ENCODE measurements around the gene CCS. TPM values are rescaled to one million over a fixed set of nuclear protein-coding genes. Genes with fewer than 3 reads are reported as not detected.

Gene CCS
- total RNA-seq, 1 experiment from 2014 or later, result 34.2 TPM

DNA sequence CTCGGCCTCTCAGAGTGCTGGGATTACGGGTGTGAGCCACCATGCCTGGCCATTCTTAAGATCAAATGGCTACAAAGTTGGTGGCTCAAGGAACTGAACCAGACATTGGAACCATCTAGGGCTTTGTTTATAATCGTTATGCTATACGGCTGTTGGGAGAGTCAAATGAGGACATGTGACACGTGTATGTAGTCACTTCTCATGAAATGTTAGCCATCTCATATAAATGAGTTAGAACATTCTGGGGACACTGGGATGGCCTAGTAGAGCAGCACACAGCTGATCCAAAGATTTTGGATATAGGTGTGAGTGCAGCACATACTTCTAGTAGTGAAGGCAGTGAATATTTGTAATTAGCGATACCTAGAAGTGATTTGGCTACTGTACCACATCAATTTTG is 38.9 kb downstream of the CCS start:
- no peak overlapping the region for H3K27ac Mint-ChIP-seq (ENCODE audit: unreplicated experiment)
- peaks cover 43% of the 10 kb centered on the region for H3K36me3 Mint-ChIP-seq (ENCODE audit: insufficient read depth, unreplicated experiment)

DNA sequence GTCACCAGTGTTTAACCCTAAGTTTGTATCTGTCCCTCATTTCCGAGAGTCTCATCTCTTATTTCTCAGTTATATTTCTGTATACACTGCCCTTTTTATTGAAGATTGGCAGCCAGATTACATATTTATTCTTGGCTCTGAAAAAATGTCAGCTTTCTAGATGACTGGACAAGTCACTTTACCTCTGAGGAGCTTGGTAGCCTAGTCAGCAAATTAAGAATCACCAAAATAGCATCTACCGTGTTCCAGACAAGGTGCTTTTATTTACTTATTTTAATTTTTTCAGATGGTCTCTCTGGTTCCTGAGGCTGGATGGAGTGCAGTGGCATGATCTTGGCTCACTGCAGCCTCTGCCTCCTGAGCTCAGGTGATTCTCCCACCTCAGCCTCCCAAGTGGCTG is 40.0 kb downstream of the CCS start:
- no peak overlapping the region for H3K27ac Mint-ChIP-seq (ENCODE audit: unreplicated experiment)
- TF ChIP-seq, protein P1, sequence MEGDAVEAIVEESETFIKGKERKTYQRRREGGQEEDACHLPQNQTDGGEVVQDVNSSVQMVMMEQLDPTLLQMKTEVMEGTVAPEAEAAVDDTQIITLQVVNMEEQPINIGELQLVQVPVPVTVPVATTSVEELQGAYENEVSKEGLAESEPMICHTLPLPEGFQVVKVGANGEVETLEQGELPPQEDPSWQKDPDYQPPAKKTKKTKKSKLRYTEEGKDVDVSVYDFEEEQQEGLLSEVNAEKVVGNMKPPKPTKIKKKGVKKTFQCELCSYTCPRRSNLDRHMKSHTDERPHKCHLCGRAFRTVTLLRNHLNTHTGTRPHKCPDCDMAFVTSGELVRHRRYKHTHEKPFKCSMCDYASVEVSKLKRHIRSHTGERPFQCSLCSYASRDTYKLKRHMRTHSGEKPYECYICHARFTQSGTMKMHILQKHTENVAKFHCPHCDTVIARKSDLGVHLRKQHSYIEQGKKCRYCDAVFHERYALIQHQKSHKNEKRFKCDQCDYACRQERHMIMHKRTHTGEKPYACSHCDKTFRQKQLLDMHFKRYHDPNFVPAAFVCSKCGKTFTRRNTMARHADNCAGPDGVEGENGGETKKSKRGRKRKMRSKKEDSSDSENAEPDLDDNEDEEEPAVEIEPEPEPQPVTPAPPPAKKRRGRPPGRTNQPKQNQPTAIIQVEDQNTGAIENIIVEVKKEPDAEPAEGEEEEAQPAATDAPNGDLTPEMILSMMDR (IDR thresholded peaks at IDR 0.05; ENCODE audit: unreplicated experiment), result no peak
- no TSS peak for BruUV-seq (replicated peaks)
- no peak overlapping the region for H3K4me3 Mint-ChIP-seq (ENCODE audit: low read depth, unreplicated experiment)
- intact Hi-C loops (cut with micrococcal nuclease; ENCODE audit: unreplicated experiment), result no loop called here
- H3K27me3 Mint-ChIP-seq (ENCODE audit: unreplicated experiment), result no peaks in the 10 kb centered on the region
- H3K4me1 Mint-ChIP-seq (ENCODE audit: low read depth, unreplicated experiment), result peaks cover 10% of the 10 kb centered on the region
- DNase-seq, result no peak
- CTCF ChIA-PET, result no interaction called here
- H3K36me3 Mint-ChIP-seq (ENCODE audit: insufficient read depth, unreplicated experiment), result peaks cover 43% of the 10 kb centered on the region
- H3K9me3 Mint-ChIP-seq (ENCODE audit: low read depth, unreplicated experiment), result no peaks in the 10 kb centered on the region

More for the DNA sequence above, 38.9 kb downstream of the CCS start:
- DNase-seq, result no peak
- no TSS peak for BruUV-seq (replicated peaks)
- CTCF ChIA-PET, result no interaction called here
- TF ChIP-seq, protein P1 (IDR thresholded peaks at IDR 0.05; ENCODE audit: unreplicated experiment), result no peak
- H3K4me1 Mint-ChIP-seq (ENCODE audit: low read depth, unreplicated experiment), result no peaks in the 10 kb centered on the region
- intact Hi-C loops (cut with micrococcal nuclease; ENCODE audit: unreplicated experiment), result no loop called here
- H3K4me3 Mint-ChIP-seq (ENCODE audit: low read depth, unreplicated experiment), result no peak overlapping the region
- H3K27me3 Mint-ChIP-seq (ENCODE audit: unreplicated experiment), result no peaks in the 10 kb centered on the region
- H3K9me3 Mint-ChIP-seq (ENCODE audit: low read depth, unreplicated experiment), result no peaks in the 10 kb centered on the region

DNA sequence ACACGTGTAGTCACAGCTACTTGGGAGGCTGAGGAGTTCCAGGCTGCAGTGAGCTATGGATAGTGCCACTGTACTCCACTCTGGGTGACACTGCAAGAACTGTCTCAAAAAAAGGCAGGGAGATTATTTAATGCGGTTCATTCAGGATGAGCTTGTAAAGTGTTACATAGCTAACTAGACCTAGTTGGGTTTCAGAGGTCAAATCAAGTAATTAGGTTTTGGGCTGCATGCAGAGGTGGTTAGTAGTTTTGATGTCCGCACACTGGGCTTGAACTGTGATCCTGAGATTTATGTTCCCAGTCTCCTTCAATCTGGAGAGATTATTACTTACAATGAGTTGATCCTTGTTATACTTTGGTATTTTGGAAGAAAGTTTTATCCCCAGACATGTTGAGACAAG is 43.4 kb downstream of the CCS start:
- Mint-ChIP-seq H3K27me3 (ENCODE audit: unreplicated experiment) (no peaks in the 10 kb centered on the region), H3K4me1 (ENCODE audit: low read depth, unreplicated experiment) (peaks cover 36% of the 10 kb centered on the region), H3K36me3 (ENCODE audit: insufficient read depth, unreplicated experiment) (peaks cover 59% of the 10 kb centered on the region), H3K4me3 (ENCODE audit: low read depth, unreplicated experiment) (no peak overlapping the region), H3K9me3 (ENCODE audit: low read depth, unreplicated experiment) (no peaks in the 10 kb centered on the region), H3K27ac (ENCODE audit: unreplicated experiment) (no peak overlapping the region)
- intact Hi-C loops (cut with micrococcal nuclease; ENCODE audit: unreplicated experiment), result no loop called here
- no peak for DNase-seq
- CTCF ChIA-PET, result interaction anchor here (0.7 kb wide), 1 partner anchor 229 kb away, joined by 4 read pairs; no protein-coding TSS in a partner anchor
- TF ChIP-seq, protein P1 (IDR thresholded peaks at IDR 0.05; ENCODE audit: unreplicated experiment), result no peak
- no TSS peak for BruUV-seq (replicated peaks)

DNA sequence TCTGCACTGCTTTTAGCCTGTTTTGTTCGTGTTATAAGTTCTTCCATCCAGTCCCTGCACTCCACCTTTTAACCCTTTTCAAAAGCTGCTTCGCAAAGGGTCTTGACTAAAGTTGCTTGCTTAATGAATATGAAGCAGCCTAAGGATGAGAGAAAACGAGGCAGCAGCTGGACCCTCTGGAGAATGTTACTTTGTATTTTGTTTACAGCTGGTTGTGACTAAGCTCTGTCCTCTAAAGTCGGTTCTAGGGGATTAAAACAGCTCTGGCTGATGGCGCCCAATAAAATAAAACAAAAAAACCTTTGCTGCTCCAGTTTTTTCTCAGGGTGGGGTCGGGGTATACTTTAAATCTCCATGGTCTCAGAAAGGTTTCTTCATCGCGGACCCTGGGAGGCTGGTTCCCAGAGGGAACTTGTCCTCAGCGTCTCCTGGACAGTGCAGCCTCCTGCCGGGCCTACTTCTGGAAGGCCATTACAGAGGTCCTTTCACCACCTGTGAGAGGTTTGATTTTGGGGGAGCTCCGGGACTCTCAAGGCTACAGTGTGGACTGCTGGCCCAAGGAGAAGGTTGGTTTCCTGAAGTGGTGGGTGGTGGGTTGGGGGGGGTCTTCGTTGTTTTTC is 44.7 kb downstream of the CCS start:
- peaks cover 49% of the 10 kb centered on the region for H3K4me1 Mint-ChIP-seq (ENCODE audit: low read depth, unreplicated experiment)
- peak overlapping the region; percentile 94 for H3K27ac Mint-ChIP-seq (ENCODE audit: unreplicated experiment)
- no peaks in the 10 kb centered on the region for H3K27me3 Mint-ChIP-seq (ENCODE audit: unreplicated experiment)
- TSS peak; percentile 81 for BruUV-seq (replicated peaks)
- intact Hi-C loops (cut with micrococcal nuclease; ENCODE audit: unreplicated experiment), result no loop called here
- DNase-seq, result no peak
- peaks cover 72% of the 10 kb centered on the region for H3K36me3 Mint-ChIP-seq (ENCODE audit: insufficient read depth, unreplicated experiment)
- CTCF ChIA-PET, result interaction anchor here (1.2 to 2.0 kb wide), 9 partner anchors 9 to 158 kb away, joined by 3 to 9 read pairs (median 6); partner anchors contain the start of genes CCDC87, CCS, DPP3 and RBM14
- no peaks in the 10 kb centered on the region for H3K9me3 Mint-ChIP-seq (ENCODE audit: low read depth, unreplicated experiment)
- peak overlapping the region; percentile 83 for H3K4me3 Mint-ChIP-seq (ENCODE audit: low read depth, unreplicated experiment)
- TF ChIP-seq, protein P1 (IDR thresholded peaks at IDR 0.05; ENCODE audit: unreplicated experiment), result no peak
